HepG2 (cell line): ENCODE data around the gene LGR6. TPM values are rescaled to one million over a fixed set of nuclear protein-coding genes. Genes with fewer than 3 reads are reported as not detected.

ENCODE experiments used
- ATAC-seq: fragments of 200-7000 bp; cut with Tn5 transposase; 3 replicates; pipeline ENCODE4 v1.9.1; 2020; ENCODE audit warnings: mild to moderate bottlenecking, moderate library complexity
- BruUV-seq: library from RNA; stranded (reverse); fragments of 400-500 nt; replicated peaks from 2 replicates; lab custom pipeline; 2021; lab: Mats Ljungman, UMichigan
- CTCF ChIA-PET: fragments of 300-600 bp; formaldehyde crosslinking; extraction: SDS; loops from one replicate; lab custom pipeline; 2021; ENCODE audit warnings: low total read pairs, inconsistent platforms, low intra/inter-chr PET ratio; lab: Yijun Ruan, JAX
- POLR2A ChIA-PET: fragments of 350-600 bp; sonication (Branson Sonifier 250); formaldehyde crosslinking; loops from one replicate; lab custom pipeline; 2020; ENCODE audit warnings: antibody characterized with exemption, inconsistent platforms; lab: Yijun Ruan, JAX
- DNase-seq: peaks from one replicate; pipeline ENCODE4 v3.0.0-alpha.2; 2015; ENCODE audit warnings: low spot score
- FAIRE-seq: peaks from 3 replicates; lab custom pipeline; 2011; peaks lifted over from hg19 to GRCh38; lab: Jason Lieb, UNC
- H2AFZ ChIP-seq: one replicate; pipeline ENCODE4 v1.6.1; 2011; ENCODE audit warnings: low read length, inconsistent platforms
- H3K27ac ChIP-seq: fragments of 300-600 bp; 3 replicates; pipeline ENCODE4 v1.8.0; 2011; ENCODE audit warnings: mixed run types, mild to moderate bottlenecking, mixed read lengths, low read length, inconsistent platforms; ENCODE audit not compliant: insufficient read depth; ENCODE audit errors: extremely low read length
- H3K27me3 ChIP-seq, 2 experiments: fragments of 200-600 bp in 1 of 2; 2 replicates in 1 of 2; 3 replicates in 1 of 2; pipeline versions ENCODE4 v1.6.0 to v1.8.0; 2011; ENCODE audit warnings: low read length in 2 of 2, mild to moderate bottlenecking in 2 of 2, moderate library complexity in 2 of 2, inconsistent platforms in 1 of 2; ENCODE audit not compliant: insufficient read depth in 2 of 2, control insufficient read depth in 1 of 2
- H3K36me3 ChIP-seq, 2 experiments: fragments of 200-600 bp in 1 of 2; replicated peaks in 1 of 2; 2 replicates in 1 of 2; 3 replicates in 1 of 2; pipeline versions ENCODE4 v1.5.1 to v1.8.0; 2011; ENCODE audit warnings: low read length in 2 of 2, inconsistent platforms in 1 of 2; ENCODE audit not compliant: insufficient read depth in 2 of 2, control insufficient read depth in 1 of 2
- H3K4me1 ChIP-seq: 2 replicates; pipeline ENCODE4 v1.5.1; 2012; ENCODE audit warnings: low read length, inconsistent platforms; ENCODE audit not compliant: insufficient read depth
- H3K4me2 ChIP-seq: 2 replicates; pipeline ENCODE4 v1.6.0; 2011; ENCODE audit warnings: low read depth, low read length, inconsistent platforms
- H3K4me3 ChIP-seq, 3 experiments: fragments of 200-600 bp in 1 of 3; sonication (generic), shearing (Covaris generic) in 1 of 3; replicated peaks in 1 of 3; 2 replicates each; pipeline ENCODE4 v1.5.1; 2011 to 2016; ENCODE audit warnings: low read length in 3 of 3, inconsistent platforms in 2 of 3, low read depth in 2 of 3, mild to moderate bottlenecking in 2 of 3, control low read depth in 1 of 3, mixed read lengths in 1 of 3; ENCODE audit not compliant: insufficient read depth in 1 of 3
- H3K79me2 ChIP-seq: one replicate; pipeline ENCODE4 v1.6.1; 2011; ENCODE audit warnings: low read length, inconsistent platforms; ENCODE audit not compliant: insufficient read depth
- H3K9ac ChIP-seq: 2 replicates; pipeline ENCODE4 v1.6.0; 2011; ENCODE audit warnings: mild to moderate bottlenecking, low read depth, low read length, inconsistent platforms; ENCODE audit not compliant: insufficient read depth
- H3K9me3 ChIP-seq: 2 replicates; pipeline ENCODE4 v1.5.1; 2012; ENCODE audit warnings: mild to moderate bottlenecking, low read length
- H4K20me1 ChIP-seq: 2 replicates; pipeline ENCODE4 v1.6.0; 2011; ENCODE audit warnings: inconsistent platforms, mild to moderate bottlenecking, low read length, moderate library complexity; ENCODE audit not compliant: insufficient read depth
- SMC3 ChIP-seq: IDR thresholded peaks from 2 replicates; pipeline ENCODE4 v1.6.1; 2011; ENCODE audit warnings: low read length, improper control_type of control experiment
- STAG1 ChIP-seq: sonication (generic); formaldehyde crosslinking; IDR thresholded peaks from 2 replicates; pipeline ENCODE4 v1.4.0; 2020; ENCODE audit warnings: missing genetic modification reagents
- WGBS: methylation state at CpG from one replicate; pipeline ENCODE4 v1.1.6; 2017; ENCODE audit warnings: low lambda C conversion rate; 5-methylcytosine and 5-hydroxymethylcytosine counted together
- in situ Hi-C: cut with HindIII; loops from 2 replicates; pipeline ENCODE4 v1.10.0; 2017; ENCODE audit warnings: low pct_unique_long_range_greater_than_20kb; ENCODE audit not compliant: extremely low pct_ligation_motif_present
- intact Hi-C: fragments of 100-400 bp; cut with micrococcal nuclease; formaldehyde crosslinking; loops from one replicate; pipeline ENCODE4 v1.10.0; 2022; ENCODE audit not compliant: unreplicated experiment
- polyA plus RNA-seq, 8 experiments: library from polyadenylated mRNA; depleted of rRNA in 3 of 8; stranded (reverse) in 7 of 8; unstranded in 1 of 8; fragments of >200 nt; fragmentation: Illumina TruSeq in 4 of 8; extraction: Trizol in 4 of 8; gene quantifications; 2 replicates each; pipeline versions ENCODE4 v1.2.1 to v1.2.3, GENCODE V29; 2011 to 2016; ENCODE audit warnings: low read depth in 4 of 8, missing spikeins in 1 of 8, mixed read lengths in 1 of 8; ENCODE audit not compliant: insufficient read depth in 1 of 8
- total RNA-seq, 5 experiments: library from RNA; depleted of rRNA; stranded (reverse); fragments of >200 nt; fragmentation: Illumina TruSeq; extraction: Trizol; gene quantifications; 2 replicates each; pipeline ENCODE4 v1.2.3, GENCODE V29; 2016; ENCODE audit warnings: low read depth in 1 of 5
- TF ChIP-seq, protein P1 (sequence below), 2 experiments: fragments of 450-650 bp in 1 of 2; sonication (generic) in 1 of 2; formaldehyde crosslinking in 1 of 2; IDR thresholded peaks; 2 replicates each; pipeline versions ENCODE4 v1.6.1 to v1.8.0; 2016 to 2022; ENCODE audit warnings: antibody characterized with exemption in 1 of 2, mild to moderate bottlenecking in 1 of 2, missing genetic modification reagents in 1 of 2
- TF ChIP-seq, protein P2 (sequence below): sonication (generic); formaldehyde crosslinking; IDR thresholded peaks from 2 replicates; pipeline ENCODE4 v1.4.0; 2020; ENCODE audit warnings: missing genetic modification reagents; ENCODE audit errors: not compliant biosample characterization
- TF ChIP-seq, protein P3 (sequence below): sonication (generic); formaldehyde crosslinking; IDR thresholded peaks from 2 replicates; pipeline ENCODE4 v1.5.0; 2020; ENCODE audit warnings: mild to moderate bottlenecking, missing genetic modification reagents, moderate library complexity

LGR6 gene
- total and polyA plus RNA-seq, 2 of the 13 experiments (the other 11 are each of a cell fraction or from before 2014, with no cell fraction given): 0.07 TPM; not detected in 1

DNA sequence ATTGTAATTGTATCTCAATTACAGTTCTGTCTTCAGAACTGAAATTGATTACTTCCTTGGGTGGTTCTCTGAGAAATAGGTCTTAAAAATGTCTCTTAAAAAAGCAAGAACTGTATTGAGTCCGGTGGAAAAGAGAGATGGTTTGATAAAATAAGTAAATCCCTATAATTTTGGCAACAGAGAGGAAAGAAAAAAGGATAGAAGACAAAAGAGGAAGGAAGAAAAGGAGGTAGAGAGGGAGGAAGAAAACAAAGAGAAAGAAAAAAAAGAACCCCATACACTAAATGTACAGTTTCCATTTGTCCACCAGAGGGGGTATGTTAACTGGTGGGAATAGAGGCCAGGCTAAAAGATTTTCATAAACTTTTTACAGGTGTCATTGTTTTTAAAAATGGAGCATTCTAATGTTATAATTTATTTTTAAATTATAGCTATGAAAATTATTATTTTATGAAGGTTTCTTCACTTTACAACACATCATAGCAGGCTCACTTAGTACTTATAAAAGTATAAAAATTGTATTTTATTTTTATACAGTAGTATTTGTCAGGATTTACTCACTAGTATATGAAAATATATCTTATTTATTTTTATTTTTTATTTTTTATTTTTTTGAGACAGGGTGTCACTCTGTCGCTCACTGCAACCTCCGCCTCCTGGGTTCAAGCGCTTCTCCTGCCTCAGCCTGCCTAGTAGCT lies 150.2 kb downstream of the LGR6 start:
- peaks cover 41% of the 10 kb centered on the region for H3K4me1 ChIP-seq

More for the DNA sequence above, 150.2 kb downstream of the LGR6 start:
- ChIA-PET CTCF (interaction anchor here (1.5 kb wide), 1 partner anchor 228 kb away, joined by 6 read pairs; no protein-coding TSS in a partner anchor), POLR2A (no interaction called here)
- H3K27me3 ChIP-seq: no peaks in the 10 kb centered on the region; a peak in 1 of 5 replicates
- H3K9me3 ChIP-seq: no peaks in the 10 kb centered on the region
- no peak for FAIRE-seq
- H4K20me1 ChIP-seq: no peaks in the 10 kb centered on the region
- peak; percentile 56 for DNase-seq
- H2AFZ ChIP-seq: peak overlapping the region; percentile 57
- WGBS: 25% methylated on average over 4 of the region's 4 CpGs
- peak overlapping the region; percentile 68 for H3K4me2 ChIP-seq
- peaks cover 23% of the 10 kb centered on the region for H3K79me2 ChIP-seq
- peak overlapping the region; percentile 7; the same call in 1 of the 2 replicates for H3K9ac ChIP-seq
- intact Hi-C loops: loop anchor here (5.0 to 10.0 kb wide), 4 partner anchors 38 to 661 kb away; partner anchors contain the start of genes SYT2 and TMEM183A
- TF ChIP-seq, protein P1, sequence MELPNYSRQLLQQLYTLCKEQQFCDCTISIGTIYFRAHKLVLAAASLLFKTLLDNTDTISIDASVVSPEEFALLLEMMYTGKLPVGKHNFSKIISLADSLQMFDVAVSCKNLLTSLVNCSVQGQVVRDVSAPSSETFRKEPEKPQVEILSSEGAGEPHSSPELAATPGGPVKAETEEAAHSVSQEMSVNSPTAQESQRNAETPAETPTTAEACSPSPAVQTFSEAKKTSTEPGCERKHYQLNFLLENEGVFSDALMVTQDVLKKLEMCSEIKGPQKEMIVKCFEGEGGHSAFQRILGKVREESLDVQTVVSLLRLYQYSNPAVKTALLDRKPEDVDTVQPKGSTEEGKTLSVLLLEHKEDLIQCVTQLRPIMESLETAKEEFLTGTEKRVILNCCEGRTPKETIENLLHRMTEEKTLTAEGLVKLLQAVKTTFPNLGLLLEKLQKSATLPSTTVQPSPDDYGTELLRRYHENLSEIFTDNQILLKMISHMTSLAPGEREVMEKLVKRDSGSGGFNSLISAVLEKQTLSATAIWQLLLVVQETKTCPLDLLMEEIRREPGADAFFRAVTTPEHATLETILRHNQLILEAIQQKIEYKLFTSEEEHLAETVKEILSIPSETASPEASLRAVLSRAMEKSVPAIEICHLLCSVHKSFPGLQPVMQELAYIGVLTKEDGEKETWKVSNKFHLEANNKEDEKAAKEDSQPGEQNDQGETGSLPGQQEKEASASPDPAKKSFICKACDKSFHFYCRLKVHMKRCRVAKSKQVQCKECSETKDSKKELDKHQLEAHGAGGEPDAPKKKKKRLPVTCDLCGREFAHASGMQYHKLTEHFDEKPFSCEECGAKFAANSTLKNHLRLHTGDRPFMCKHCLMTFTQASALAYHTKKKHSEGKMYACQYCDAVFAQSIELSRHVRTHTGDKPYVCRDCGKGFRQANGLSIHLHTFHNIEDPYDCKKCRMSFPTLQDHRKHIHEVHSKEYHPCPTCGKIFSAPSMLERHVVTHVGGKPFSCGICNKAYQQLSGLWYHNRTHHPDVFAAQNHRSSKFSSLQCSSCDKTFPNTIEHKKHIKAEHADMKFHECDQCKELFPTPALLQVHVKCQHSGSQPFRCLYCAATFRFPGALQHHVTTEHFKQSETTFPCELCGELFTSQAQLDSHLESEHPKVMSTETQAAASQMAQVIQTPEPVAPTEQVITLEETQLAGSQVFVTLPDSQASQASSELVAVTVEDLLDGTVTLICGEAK (IDR thresholded peaks at IDR 0.05): no peak
- TF ChIP-seq, protein P1 (CRISPR knock-in tag; IDR thresholded peaks at IDR 0.05): no peak
- TF ChIP-seq, protein P2, sequence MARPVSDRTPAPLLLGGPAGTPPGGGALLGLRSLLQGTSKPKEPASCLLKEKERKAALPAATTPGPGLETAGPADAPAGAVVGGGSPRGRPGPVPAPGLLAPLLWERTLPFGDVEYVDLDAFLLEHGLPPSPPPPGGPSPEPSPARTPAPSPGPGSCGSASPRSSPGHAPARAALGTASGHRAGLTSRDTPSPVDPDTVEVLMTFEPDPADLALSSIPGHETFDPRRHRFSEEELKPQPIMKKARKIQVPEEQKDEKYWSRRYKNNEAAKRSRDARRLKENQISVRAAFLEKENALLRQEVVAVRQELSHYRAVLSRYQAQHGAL (CRISPR knock-in tag): no peak
- TF ChIP-seq, protein P3, sequence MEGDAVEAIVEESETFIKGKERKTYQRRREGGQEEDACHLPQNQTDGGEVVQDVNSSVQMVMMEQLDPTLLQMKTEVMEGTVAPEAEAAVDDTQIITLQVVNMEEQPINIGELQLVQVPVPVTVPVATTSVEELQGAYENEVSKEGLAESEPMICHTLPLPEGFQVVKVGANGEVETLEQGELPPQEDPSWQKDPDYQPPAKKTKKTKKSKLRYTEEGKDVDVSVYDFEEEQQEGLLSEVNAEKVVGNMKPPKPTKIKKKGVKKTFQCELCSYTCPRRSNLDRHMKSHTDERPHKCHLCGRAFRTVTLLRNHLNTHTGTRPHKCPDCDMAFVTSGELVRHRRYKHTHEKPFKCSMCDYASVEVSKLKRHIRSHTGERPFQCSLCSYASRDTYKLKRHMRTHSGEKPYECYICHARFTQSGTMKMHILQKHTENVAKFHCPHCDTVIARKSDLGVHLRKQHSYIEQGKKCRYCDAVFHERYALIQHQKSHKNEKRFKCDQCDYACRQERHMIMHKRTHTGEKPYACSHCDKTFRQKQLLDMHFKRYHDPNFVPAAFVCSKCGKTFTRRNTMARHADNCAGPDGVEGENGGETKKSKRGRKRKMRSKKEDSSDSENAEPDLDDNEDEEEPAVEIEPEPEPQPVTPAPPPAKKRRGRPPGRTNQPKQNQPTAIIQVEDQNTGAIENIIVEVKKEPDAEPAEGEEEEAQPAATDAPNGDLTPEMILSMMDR (CRISPR knock-in tag): peak; percentile 57
- TF ChIP-seq SMC3: peak; percentile 65
- peak; percentile 44 for TF ChIP-seq STAG1
- TF ChIP-seq, all 625 proteins: peak for 3
- Histone ChIP-seq H3K27ac (no peak overlapping the region), H3K36me3 (no peaks in the 10 kb centered on the region), H3K4me3 (peak overlapping the region in 2 of 3 experiments; percentile 25 to 49; a peak in 3 of 6 replicates)
- BruUV-seq: no TSS peak
- in situ Hi-C loops: no loop called here
- ATAC-seq: no peak
